ENCODE data around the gene DLG2. TPM values are rescaled to one million over a fixed set of nuclear protein-coding genes. Genes with fewer than 3 reads are reported as not detected.

The DLG2 gene
- total and polyA plus RNA-seq, 2 of the 4 experiments (the other 2 are of a cell fraction): 0.31 to 0.36 TPM

GRCh38 chr11:84069048-84069447 lies 1558.1 kb downstream of the DLG2 start:
- H4K5ac ChIP-seq (ENCODE audit: low read depth, low read length): no peak overlapping the region
- H3K23ac ChIP-seq (ENCODE audit: low read depth, low read length): no peak overlapping the region
- CTCF ChIA-PET: no interaction called here
- H2AFZ ChIP-seq (replicated peaks; ENCODE audit: low read length, poor library complexity): no peak overlapping the region
- intact Hi-C loops (cut with micrococcal nuclease): no loop called here
- no peak overlapping the region for H3K9ac ChIP-seq (ENCODE audit: low read depth, low read length)
- in situ Hi-C loops (cut with MboI; ENCODE audit: low sequenced_read_pairs): no loop called here
- H3K9me3 ChIP-seq (ENCODE audit: control insufficient read depth, insufficient read depth, low read length): no peaks in the 10 kb centered on the region
- no peak overlapping the region for H3K27ac ChIP-seq (ENCODE audit: insufficient read depth, low read length)
- no peak overlapping the region for H4K8ac ChIP-seq (ENCODE audit: low read depth in 2 of 2, low read length in 2 of 2)
- no TSS peak for BruUV-seq (replicated peaks)
- H3K4me2 ChIP-seq (ENCODE audit: low read depth, low read length): no peak overlapping the region
- no peak overlapping the region for H2AK5ac ChIP-seq (ENCODE audit: low read depth, low read length)
- H3K14ac ChIP-seq (replicated peaks; ENCODE audit: low read depth, low read length): no peak overlapping the region
- H3K18ac ChIP-seq (ENCODE audit: low read depth, low read length): no peak overlapping the region
- H4K91ac ChIP-seq (ENCODE audit: insufficient read depth, low read depth, low read length): no peak overlapping the region
- no peak overlapping the region for H2BK20ac ChIP-seq (ENCODE audit: low read depth, low read length)
- no peaks in the 10 kb centered on the region for H4K20me1 ChIP-seq (ENCODE audit: insufficient read depth, low read length)
- WGBS, 2 experiments (ENCODE audit: extremely low coverage in 2 of 2, insufficient read length in 1 of 2): no CpG with 5 or more reads among the region's 1 CpG
- H3K36me3 ChIP-seq (ENCODE audit: control insufficient read depth, insufficient read depth, low read length): no peaks in the 10 kb centered on the region
- H3K79me1 ChIP-seq (ENCODE audit: low read depth in 1 of 2, low read length in 2 of 2): no peaks in the 10 kb centered on the region
- no peak overlapping the region for H2AK9ac ChIP-seq (replicated peaks; ENCODE audit: low read depth, low read length, poor library complexity)
- no peaks in the 10 kb centered on the region for H3K27me3 ChIP-seq (ENCODE audit: control insufficient read depth, insufficient read depth, low read length)
- H3K4ac ChIP-seq (ENCODE audit: low read depth, low read length): no peak overlapping the region
- H3K4me1 ChIP-seq (ENCODE audit: control insufficient read depth, insufficient read depth, low read length): no peaks in the 10 kb centered on the region
- DNase-seq: no peak
- dilution Hi-C loops (cut with HindIII; ENCODE audit: low sequenced_read_pairs, unreplicated experiment): no loop called here
- POLR2A ChIA-PET (ENCODE audit: unreplicated experiment): no interaction called here
- no peak overlapping the region for H2BK15ac ChIP-seq (ENCODE audit: low read depth, low read length)
- H3K9me1 ChIP-seq (ENCODE audit: insufficient read depth, low read length): no peaks in the 10 kb centered on the region
- ATAC-seq (ENCODE audit: low read depth): no peak
- TF ChIP-seq RFX5 (IDR thresholded peaks at IDR 0.05; ENCODE audit: low read depth, low read length) (no peak), BHLHE40 (IDR thresholded peaks at IDR 0.05; ENCODE audit: low read depth, low read length) (no peak), MAZ (IDR thresholded peaks at IDR 0.05; ENCODE audit: borderline replicate concordance, low read depth, low read length) (no peak), USF2 (IDR thresholded peaks at IDR 0.05; ENCODE audit: low read depth, low read length) (no peak), RCOR1 (IDR thresholded peaks at IDR 0.05; ENCODE audit: insufficient replicate concordance, low read length) (no peak), CHD1 (IDR thresholded peaks at IDR 0.05; ENCODE audit: low read depth, low read length) (no peak), MAFK (IDR thresholded peaks at IDR 0.05; ENCODE audit: low read depth, low read length) (no peak), ELK1 (IDR thresholded peaks at IDR 0.05; ENCODE audit: borderline replicate concordance, low read depth, low read length) (no peak), CEBPB (IDR thresholded peaks at IDR 0.05; ENCODE audit: low read depth, low read length) (no peak)
- no peak overlapping the region for H2BK5ac ChIP-seq (ENCODE audit: low read depth, low read length, poor library complexity, severe bottlenecking)
- H3K4me3 ChIP-seq (ENCODE audit: insufficient read depth, low read depth, low read length): no peak overlapping the region
- no peak overlapping the region for H3K56ac ChIP-seq (ENCODE audit: extremely low read depth, insufficient read depth, low read length)
- H2BK120ac ChIP-seq (ENCODE audit: low read depth, low read length): no peak overlapping the region

Data from IMR-90 (cell line).